HG02840 (cell line): ENCODE data around the gene ABHD16A.
"Not testable (repeated sequence)": the region's sequence is repeated elsewhere in the genome, so short reads cannot be mapped to it uniquely, and the experiment has no call there.

Experiments used
- ATAC-seq: cut with Tn5 transposase; IDR thresholded peaks from one replicate; pipeline ENCODE4 v1.9.1; 2021; ENCODE audit warnings: mild to moderate bottlenecking, moderate library complexity, moderate number of reproducible peaks; ENCODE audit not compliant: unreplicated experiment, low FRiP score

Gene ABHD16A

GRCh38 chr6:31717499-31718222, 14.5 kb upstream of the ABHD16A start:
- ATAC-seq = no peak

GRCh38 chr6:31715022-31715958, 12.2 kb upstream of the ABHD16A start, which contains the start of gene LY6G6D:
Gene LY6G6D (plus strand): TSS chr6:31715348. CDS start chr6:31715356, 8 bp downstream.
- ATAC-seq = no peak

- no peak for ATAC-seq
These were observed 11.0 kb upstream of the ABHD16A start for GRCh38 chr6:31713991-31714684.

- no peak for ATAC-seq
These were observed 10.3 kb upstream of the ABHD16A start for GRCh38 chr6:31713465-31713864.

GRCh38 chr6:31712296-31712695, 9.2 kb upstream of the ABHD16A start:
- ATAC-seq = no peak

- ATAC-seq = no peak
These were observed 8.1 kb upstream of the ABHD16A start for GRCh38 chr6:31711233-31711632.

- ATAC-seq = no peak
These were observed 7.5 kb upstream of the ABHD16A start for GRCh38 chr6:31710523-31711219.

- not testable (repeated sequence) for ATAC-seq
These were observed 6.0 kb upstream of the ABHD16A start for GRCh38 chr6:31709157-31709556.

GRCh38 chr6:31708224-31708623, 5.1 kb upstream of the ABHD16A start:
- no peak for ATAC-seq

- ATAC-seq = no peak
These were observed 4.6 kb upstream of the ABHD16A start for GRCh38 chr6:31707701-31708100.

- ATAC-seq = no peak
These were observed 3.5 kb upstream of the ABHD16A start, which contains the start of gene LY6G6F for GRCh38 chr6:31706599-31706998. Gene LY6G6F (plus strand): TSS chr6:31706866. CDS start chr6:31706907, 41 bp downstream.

- ATAC-seq = no peak
These were observed 2.8 kb upstream of the ABHD16A start for GRCh38 chr6:31705931-31706330.

- no peak for ATAC-seq
These were observed 712 bp downstream of the ABHD16A start for GRCh38 chr6:31702405-31702818.

- ATAC-seq = no peak
These were observed 1.3 kb downstream of the ABHD16A start for GRCh38 chr6:31701666-31702404.

- no peak for ATAC-seq
These were observed 2.3 kb downstream of the ABHD16A start for GRCh38 chr6:31700740-31701401.

- no peak for ATAC-seq
These were observed 5.6 kb downstream of the ABHD16A start for GRCh38 chr6:31697555-31697954.

- no peak for ATAC-seq
These were observed 9.6 kb downstream of the ABHD16A start for GRCh38 chr6:31693535-31693934.

GRCh38 chr6:31692886-31693285, 10.2 kb downstream of the ABHD16A start:
- no peak for ATAC-seq

- ATAC-seq = no peak
These were observed 10.8 kb downstream of the ABHD16A start for GRCh38 chr6:31692353-31692752.
